Smooth muscle cell (in vitro differentiated cells): ENCODE results near the gene ICA1. TPM values are rescaled to one million over a fixed set of nuclear protein-coding genes. Genes with fewer than 3 reads are reported as not detected.

Source experiments
- DNase-seq: peaks from one replicate; lab custom pipeline; 2025; ENCODE audit not compliant: unreplicated experiment; lab: John Stamatoyannopoulos, UW
- H2AFZ ChIP-seq: fragments of 200-600 bp; sonication (generic); 2 replicates; pipeline ENCODE4 v1.6.0; 2016; ENCODE audit warnings: antibody characterized with exemption, low read depth, mild to moderate bottlenecking
- H3F3A ChIP-seq: fragments of 200-600 bp; sonication (generic); 2 replicates; pipeline ENCODE4 v1.6.0; 2017; ENCODE audit warnings: antibody characterized with exemption, low read depth
- H3K27ac ChIP-seq: fragments of 200-600 bp; sonication (generic); 2 replicates; pipeline ENCODE4 v1.5.1; 2016; ENCODE audit warnings: low read depth, mild to moderate bottlenecking
- H3K27me3 ChIP-seq: fragments of 200-600 bp; sonication (generic); 2 replicates; pipeline ENCODE4 v1.6.1; 2016; ENCODE audit warnings: low read depth, mild to moderate bottlenecking
- H3K36me3 ChIP-seq: fragments of 200-600 bp; sonication (generic); 2 replicates; pipeline ENCODE4 v1.5.1; 2016; ENCODE audit warnings: low read depth
- H3K4me1 ChIP-seq: fragments of 200-600 bp; sonication (generic); 2 replicates; pipeline ENCODE4 v1.5.1; 2016; ENCODE audit warnings: low read depth
- H3K4me2 ChIP-seq: fragments of 200-600 bp; sonication (generic); 2 replicates; pipeline ENCODE4 v1.6.0; 2016; ENCODE audit warnings: mild to moderate bottlenecking
- H3K4me3 ChIP-seq: fragments of 200-600 bp; sonication (generic); 2 replicates; pipeline ENCODE4 v1.5.1; 2016; ENCODE audit warnings: mild to moderate bottlenecking
- H3K79me2 ChIP-seq: fragments of 200-600 bp; sonication (generic); 2 replicates; pipeline ENCODE4 v1.6.0; 2016; ENCODE audit warnings: low read depth, mild to moderate bottlenecking
- H3K9ac ChIP-seq: fragments of 200-600 bp; sonication (generic); 2 replicates; pipeline ENCODE4 v1.6.0; 2016; ENCODE audit warnings: low read depth
- H3K9me3 ChIP-seq: fragments of 200-600 bp; sonication (generic); replicated peaks from 2 replicates; pipeline ENCODE4 v1.5.1; 2016; ENCODE audit warnings: low read depth
- H4K20me1 ChIP-seq: fragments of 200-600 bp; sonication (generic); 2 replicates; pipeline ENCODE4 v1.6.0; 2016; ENCODE audit warnings: low read depth
- WGBS: methylation state at CpG from one replicate; pipeline ENCODE4 v1.1.7; 2016; ENCODE audit warnings: low lambda C conversion rate; 5-methylcytosine and 5-hydroxymethylcytosine counted together
- polyA plus RNA-seq: library from polyadenylated mRNA; unstranded; fragments of >200 nt; fragmentation: Nextera tagmentation; extraction: Ambion mirVana; gene quantifications from 2 replicates; pipeline ENCODE4 v1.2.1, GENCODE V29; 2016
- total RNA-seq: library from RNA; depleted of rRNA; stranded (reverse); fragments of >200 nt; gene quantifications from 2 replicates; pipeline ENCODE4 v1.2.3, GENCODE V29; 2014
- TF ChIP-seq, protein P1 (sequence below): fragments of 200-600 bp; sonication (generic); IDR thresholded peaks from 2 replicates; pipeline ENCODE4 v1.5.1; 2017; ENCODE audit warnings: borderline replicate concordance, mild to moderate bottlenecking, antibody characterized with exemption; ENCODE audit not compliant: insufficient read depth, poor library complexity, severe bottlenecking

ICA1 gene
- total and polyA plus RNA-seq, 2 experiments from 2014 or later = 4.3 to 5.0 TPM

- TF ChIP-seq, protein P1, sequence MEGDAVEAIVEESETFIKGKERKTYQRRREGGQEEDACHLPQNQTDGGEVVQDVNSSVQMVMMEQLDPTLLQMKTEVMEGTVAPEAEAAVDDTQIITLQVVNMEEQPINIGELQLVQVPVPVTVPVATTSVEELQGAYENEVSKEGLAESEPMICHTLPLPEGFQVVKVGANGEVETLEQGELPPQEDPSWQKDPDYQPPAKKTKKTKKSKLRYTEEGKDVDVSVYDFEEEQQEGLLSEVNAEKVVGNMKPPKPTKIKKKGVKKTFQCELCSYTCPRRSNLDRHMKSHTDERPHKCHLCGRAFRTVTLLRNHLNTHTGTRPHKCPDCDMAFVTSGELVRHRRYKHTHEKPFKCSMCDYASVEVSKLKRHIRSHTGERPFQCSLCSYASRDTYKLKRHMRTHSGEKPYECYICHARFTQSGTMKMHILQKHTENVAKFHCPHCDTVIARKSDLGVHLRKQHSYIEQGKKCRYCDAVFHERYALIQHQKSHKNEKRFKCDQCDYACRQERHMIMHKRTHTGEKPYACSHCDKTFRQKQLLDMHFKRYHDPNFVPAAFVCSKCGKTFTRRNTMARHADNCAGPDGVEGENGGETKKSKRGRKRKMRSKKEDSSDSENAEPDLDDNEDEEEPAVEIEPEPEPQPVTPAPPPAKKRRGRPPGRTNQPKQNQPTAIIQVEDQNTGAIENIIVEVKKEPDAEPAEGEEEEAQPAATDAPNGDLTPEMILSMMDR = no peak
- no peak overlapping the region for H3K4me3 ChIP-seq
- no peaks in the 10 kb centered on the region for H3K27me3 ChIP-seq
- H3K4me2 ChIP-seq = no peak overlapping the region
- no peaks in the 10 kb centered on the region for H3K9me3 ChIP-seq
- H3K27ac ChIP-seq = no peak overlapping the region
- no peaks in the 10 kb centered on the region for H3K79me2 ChIP-seq
- peaks cover 4% of the 10 kb centered on the region for H3F3A ChIP-seq
- H3K4me1 ChIP-seq = peaks cover 12% of the 10 kb centered on the region
- WGBS = 44% methylated on average over 4 of the region's 4 CpGs
- no peak overlapping the region for H3K9ac ChIP-seq
- H4K20me1 ChIP-seq = no peaks in the 10 kb centered on the region
- DNase-seq = no peak
- H3K36me3 ChIP-seq = no peaks in the 10 kb centered on the region
- H2AFZ ChIP-seq = no peak overlapping the region
These were observed 96.8 kb downstream of the ICA1 start for GRCh38 chr7:8165150-8165549.

DNA sequence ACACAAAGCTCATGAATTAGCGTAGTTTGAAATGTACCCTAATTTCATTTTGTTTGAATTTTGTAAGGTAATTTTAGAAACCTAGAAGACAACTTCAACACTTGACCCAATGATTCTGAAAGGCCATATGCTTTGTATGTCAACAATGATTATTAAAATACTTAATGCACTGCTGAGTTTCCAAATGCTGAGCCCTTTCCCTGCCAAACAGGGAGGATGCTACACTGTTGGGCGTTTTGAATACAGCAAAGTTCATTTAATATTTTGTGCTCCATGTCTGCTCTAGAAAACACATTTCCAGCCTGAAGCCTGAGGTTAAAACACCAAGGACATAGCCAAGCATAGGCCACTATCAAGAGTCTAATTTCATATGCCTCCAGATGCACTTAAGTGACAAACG lies 99.8 kb downstream of the ICA1 start:
- Histone ChIP-seq H2AFZ (no peak overlapping the region), H3K79me2 (no peaks in the 10 kb centered on the region), H3F3A (peaks cover 4% of the 10 kb centered on the region), H3K27ac (no peak overlapping the region), H3K9me3 (no peaks in the 10 kb centered on the region), H3K27me3 (no peaks in the 10 kb centered on the region), H3K4me2 (no peak overlapping the region), H3K36me3 (no peaks in the 10 kb centered on the region), H3K4me1 (peaks cover 12% of the 10 kb centered on the region), H3K4me3 (no peak overlapping the region), H3K9ac (no peak overlapping the region), H4K20me1 (no peaks in the 10 kb centered on the region)
- TF ChIP-seq, protein P1 = no peak
- DNase-seq = no peak
- 92% methylated on average over 3 of the region's 3 CpGs for WGBS

- Histone ChIP-seq H3K4me2 (peak overlapping the region; percentile 80), H4K20me1 (no peaks in the 10 kb centered on the region), H2AFZ (peak overlapping the region; percentile 89), H3K4me3 (no peak overlapping the region), H3K27ac (peak overlapping the region; percentile 80), H3K4me1 (peaks cover 12% of the 10 kb centered on the region), H3F3A (peaks cover 4% of the 10 kb centered on the region), H3K79me2 (no peaks in the 10 kb centered on the region), H3K27me3 (no peaks in the 10 kb centered on the region), H3K9ac (no peak overlapping the region), H3K9me3 (no peaks in the 10 kb centered on the region), H3K36me3 (no peaks in the 10 kb centered on the region)
- TF ChIP-seq, protein P1 = no peak
- no peak for DNase-seq
- 83% methylated on average over 4 of the region's 4 CpGs for WGBS
These were observed 100.6 kb downstream of the ICA1 start for GRCh38 chr7:8161364-8161828.

GRCh38 chr7:8160779-8161345 lies 101.1 kb downstream of the ICA1 start:
- Histone ChIP-seq H3K4me2 (peak overlapping the region; percentile 80), H3K9ac (peak overlapping the region; percentile 63), H3K4me3 (no peak overlapping the region), H2AFZ (peak overlapping the region; percentile 89), H3K9me3 (no peaks in the 10 kb centered on the region), H3K79me2 (no peaks in the 10 kb centered on the region), H3K36me3 (no peaks in the 10 kb centered on the region), H4K20me1 (no peaks in the 10 kb centered on the region), H3K27ac (peak overlapping the region; percentile 80), H3K27me3 (no peaks in the 10 kb centered on the region), H3K4me1 (peaks cover 12% of the 10 kb centered on the region), H3F3A (peaks cover 4% of the 10 kb centered on the region)
- DNase-seq = no peak
- TF ChIP-seq, protein P1 = no peak
- 16% methylated on average over 7 of the region's 7 CpGs for WGBS
